ENCODE results near the gene MICAL2.

The MICAL2 gene

GRCh38 chr11:12235553-12235946 lies 125.2 kb downstream of the MICAL2 start:
- DNase-seq, result no peak

- DNase-seq, result peak; percentile 8 to 41
Measured at GRCh38 chr11:12235947-12236743, 125.8 kb downstream of the MICAL2 start.

GRCh38 chr11:12236744-12237101 lies 126.3 kb downstream of the MICAL2 start:
- DNase-seq, result no peak

- no peak for DNase-seq
Measured at GRCh38 chr11:12237381-12237784, 127.0 kb downstream of the MICAL2 start.

- DNase-seq, result no peak
Measured at GRCh38 chr11:12238420-12238819, 128.0 kb downstream of the MICAL2 start.

- DNase-seq, result no peak
Measured at GRCh38 chr11:12239396-12239795, 129.0 kb downstream of the MICAL2 start.

- peak in 1 of 2 donors; percentile 79 for DNase-seq
Measured at GRCh38 chr11:12239804-12240371, 129.5 kb downstream of the MICAL2 start.

GRCh38 chr11:12240677-12241076 lies 130.3 kb downstream of the MICAL2 start:
- DNase-seq, result no peak

GRCh38 chr11:12241401-12241800 lies 131.0 kb downstream of the MICAL2 start:
- DNase-seq, result no peak

GRCh38 chr11:12241971-12242672 lies 131.7 kb downstream of the MICAL2 start:
- no peak for DNase-seq

GRCh38 chr11:12242966-12243365 lies 132.6 kb downstream of the MICAL2 start:
- DNase-seq, result no peak

GRCh38 chr11:12243486-12243885 lies 133.1 kb downstream of the MICAL2 start:
- no peak for DNase-seq

- DNase-seq, result no peak
Measured at GRCh38 chr11:12243911-12244550, 133.6 kb downstream of the MICAL2 start.

- no peak for DNase-seq
Measured at GRCh38 chr11:12245091-12245490, 134.7 kb downstream of the MICAL2 start.

- DNase-seq, result no peak
Measured at GRCh38 chr11:12245549-12246016, 135.2 kb downstream of the MICAL2 start.

GRCh38 chr11:12246147-12246546 lies 135.8 kb downstream of the MICAL2 start:
- no peak for DNase-seq

GRCh38 chr11:12246989-12247388 lies 136.6 kb downstream of the MICAL2 start:
- DNase-seq, result no peak

GRCh38 chr11:12247543-12248254 lies 137.3 kb downstream of the MICAL2 start:
- DNase-seq, result no peak

GRCh38 chr11:12248330-12248729 lies 137.9 kb downstream of the MICAL2 start:
- no peak for DNase-seq

- no peak for DNase-seq
Measured at GRCh38 chr11:12249590-12250260, 139.3 kb downstream of the MICAL2 start.

GRCh38 chr11:12251666-12252560 lies 141.5 kb downstream of the MICAL2 start:
- DNase-seq, result no peak

Data from bone marrow (tissue), 2 donors.